ENCODE data around the gene CACNA1E.

The CACNA1E gene

DNA sequence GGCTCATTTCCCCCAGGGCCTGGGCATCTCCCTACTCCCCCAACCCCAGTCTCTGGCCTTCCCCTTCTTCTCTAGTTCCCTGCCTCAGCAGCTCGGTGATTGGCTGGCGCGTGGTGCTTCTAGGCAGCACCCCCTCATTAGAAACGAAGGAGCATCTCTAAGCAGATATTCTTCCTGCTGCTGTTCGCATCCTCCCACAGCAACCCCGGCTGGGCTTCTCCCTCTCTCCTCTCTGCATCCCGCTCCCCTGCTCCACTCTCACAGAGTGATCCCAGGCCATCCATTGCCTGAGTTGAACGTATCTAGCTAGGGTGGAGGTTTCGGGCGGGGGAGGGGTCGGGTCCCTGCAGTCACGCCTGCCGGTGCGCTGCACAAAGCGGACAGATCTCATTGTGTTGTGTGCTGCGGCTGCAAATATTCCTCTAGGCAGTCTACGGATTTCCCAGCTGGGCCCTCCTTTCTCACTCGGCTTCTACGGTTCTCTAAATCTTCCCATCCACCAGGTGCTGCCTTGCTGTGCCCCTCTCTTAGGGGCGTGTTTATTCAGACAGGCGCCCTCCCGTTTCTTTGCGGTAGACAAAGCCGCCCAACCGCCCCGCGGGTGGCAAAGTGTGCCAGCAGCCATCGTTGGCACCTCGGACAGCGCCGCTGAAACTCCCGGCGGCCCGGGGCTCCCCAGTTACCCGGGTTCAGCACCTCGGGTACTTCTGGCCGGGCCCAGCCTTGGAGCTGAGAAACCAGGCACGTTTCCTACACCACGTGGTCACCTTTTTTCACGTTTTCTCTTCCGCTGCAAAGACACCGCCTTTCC is 2.2 kb downstream of the CACNA1E start:
- no peak for DNase-seq

DNA sequence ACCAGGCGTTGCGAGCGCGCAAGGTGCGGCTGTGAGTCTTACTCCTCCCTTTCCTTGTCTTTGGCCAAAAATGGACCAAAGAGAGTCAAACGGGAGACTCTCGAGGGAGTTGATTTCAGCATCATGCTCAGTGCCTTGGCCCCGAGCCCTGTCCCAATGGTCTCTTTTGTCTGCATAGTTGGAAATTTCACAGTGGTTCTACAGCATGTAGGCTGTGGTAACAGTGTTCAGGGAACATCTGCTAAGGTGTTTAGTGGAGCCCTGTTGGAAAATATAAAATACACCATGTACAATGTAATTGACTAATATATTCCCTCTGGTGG is 2.7 kb downstream of the CACNA1E start:
- DNase-seq, result no peak

DNA sequence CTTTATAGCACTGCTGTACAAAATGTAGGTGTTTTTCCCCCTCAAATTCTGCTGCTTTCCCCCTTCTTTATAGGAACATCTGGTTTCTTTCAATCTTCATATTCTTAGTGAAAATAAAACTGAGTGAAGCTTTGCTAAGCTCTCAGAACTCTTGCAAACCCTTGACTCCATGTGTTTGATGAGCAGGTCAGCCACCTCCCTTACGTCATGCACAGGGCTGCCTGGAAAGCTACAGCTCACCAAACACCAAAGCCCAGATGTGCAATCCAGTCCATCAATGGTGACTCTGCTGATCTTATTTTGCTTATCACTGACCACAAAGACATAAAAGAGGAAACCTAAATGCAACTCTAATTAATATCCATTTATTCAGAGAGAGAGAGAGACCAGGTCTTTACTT is 5.5 kb downstream of the CACNA1E start:
- no peak for DNase-seq

DNA sequence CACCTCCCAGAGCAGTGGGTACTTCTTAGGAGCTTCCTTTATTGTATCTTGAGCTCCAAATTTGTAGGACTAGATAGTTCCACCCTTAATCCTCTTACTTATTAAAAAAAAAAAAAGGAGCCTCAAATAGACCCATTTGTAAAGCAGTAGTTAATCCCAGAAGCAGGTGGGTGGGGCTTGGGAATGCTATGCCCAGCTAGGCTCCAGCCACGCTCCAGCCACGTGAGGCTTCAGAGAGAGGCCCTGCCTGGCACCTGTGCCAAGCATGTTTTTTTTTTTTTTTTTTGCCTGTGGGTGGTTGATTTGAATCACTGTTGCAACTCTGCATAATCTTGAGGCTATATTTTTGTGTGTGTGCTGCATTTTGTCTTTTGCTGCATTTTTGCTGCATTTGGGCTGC is 7.0 kb downstream of the CACNA1E start:
- DNase-seq, result no peak

DNA sequence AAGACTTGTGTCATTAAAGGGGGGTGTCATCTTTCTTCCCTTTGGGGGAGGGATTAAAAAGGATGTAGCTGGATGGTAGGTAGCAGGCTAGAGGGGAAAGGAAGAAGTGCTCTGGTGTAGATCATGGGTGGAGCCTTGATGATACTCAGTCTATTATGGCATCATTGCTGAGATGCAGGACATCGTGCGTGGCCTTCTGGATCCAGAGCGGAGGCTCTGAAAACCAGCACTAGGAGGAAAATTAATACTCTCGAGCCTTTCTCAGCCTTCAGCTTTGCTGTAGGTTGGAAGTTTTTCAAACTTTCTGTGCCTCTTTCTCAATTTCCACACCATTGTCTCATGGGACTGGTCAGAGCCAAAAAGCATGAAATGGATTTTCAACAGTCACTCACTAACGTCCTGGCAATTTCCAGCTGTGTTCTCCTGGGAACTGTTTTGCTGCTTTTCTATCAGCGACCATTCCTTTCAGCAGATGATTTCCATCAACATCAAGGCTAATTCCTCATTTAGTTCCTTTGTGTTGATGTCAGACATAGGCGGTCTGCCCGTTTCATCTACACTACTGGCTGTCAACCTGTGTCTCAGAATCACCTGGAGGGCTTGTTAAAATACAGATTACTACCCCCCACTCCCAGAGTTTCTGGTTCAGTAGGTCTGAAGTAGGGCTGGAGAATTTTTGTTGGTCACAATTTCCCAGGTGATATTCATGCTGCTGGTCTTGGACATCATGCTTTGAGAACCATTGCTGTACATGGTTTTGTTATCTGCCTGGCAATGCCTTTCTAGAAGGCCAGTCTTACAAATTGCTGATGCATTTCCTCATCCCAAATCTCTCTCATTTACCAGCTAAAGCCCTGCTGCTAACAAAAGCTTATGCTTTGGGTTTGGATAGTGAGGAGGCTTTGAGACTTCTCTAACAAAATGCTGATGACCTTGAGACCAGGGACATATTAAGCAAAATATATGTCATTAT is 7.7 kb downstream of the CACNA1E start:
- DNase-seq, result no peak

DNA sequence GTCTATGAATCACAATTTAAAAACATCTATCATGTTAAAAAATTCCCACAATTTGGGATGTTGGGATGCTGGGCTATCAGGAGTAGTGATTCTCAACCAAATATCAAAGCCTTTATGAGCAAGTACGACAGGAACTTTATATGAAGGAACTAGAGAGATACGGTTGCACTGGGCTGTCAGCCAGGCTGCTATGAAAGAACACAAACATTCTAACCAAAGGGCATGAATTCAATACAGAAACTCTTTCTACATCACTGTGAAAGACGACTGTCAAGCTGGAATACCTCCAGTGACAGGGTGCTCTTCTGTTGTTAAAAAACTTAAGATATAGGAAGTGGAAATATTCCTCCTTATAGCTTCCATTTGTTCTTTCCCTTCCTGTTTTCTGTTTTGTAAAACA is 9.8 kb downstream of the CACNA1E start:
- DNase-seq, result no peak

DNA sequence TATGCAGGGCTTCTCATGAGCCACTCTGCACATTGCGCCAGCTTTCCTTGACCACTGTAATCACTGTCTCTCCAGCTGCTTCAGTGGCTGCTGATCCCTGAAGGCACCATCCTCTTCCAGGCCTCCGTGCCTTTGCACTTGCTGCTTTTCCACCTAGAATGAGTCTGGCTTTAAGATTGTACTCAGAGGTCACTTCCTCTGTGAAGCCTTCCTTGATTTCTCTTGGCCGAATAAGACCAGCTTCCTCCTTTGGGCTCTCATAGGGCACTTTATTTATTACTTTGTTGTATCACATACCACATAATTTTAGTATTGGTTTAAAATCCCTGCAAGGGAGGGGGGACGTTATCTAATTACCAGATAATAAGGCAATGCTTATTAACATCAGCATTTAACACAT is 10.6 kb downstream of the CACNA1E start:
- DNase-seq, result no peak

DNA sequence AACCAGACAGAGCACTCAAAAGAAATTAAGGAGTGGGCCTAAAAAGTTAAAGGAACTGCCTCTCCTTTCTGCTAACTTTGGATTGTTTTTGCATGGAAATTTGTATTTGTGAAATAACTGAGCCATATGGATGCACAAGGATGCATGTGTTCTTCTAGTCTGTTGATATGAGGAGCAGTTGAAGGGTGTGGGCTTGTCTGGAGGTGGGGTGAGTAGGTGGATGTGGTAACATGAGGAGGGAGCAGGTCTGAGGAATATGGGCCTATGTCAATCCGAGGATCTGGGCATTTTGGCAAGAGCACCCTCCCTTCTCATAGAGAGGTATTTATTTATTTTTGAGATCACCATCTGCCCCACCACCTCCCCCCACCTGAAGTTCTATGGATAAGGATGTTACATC is 13.4 kb downstream of the CACNA1E start:
- no peak for DNase-seq

DNA sequence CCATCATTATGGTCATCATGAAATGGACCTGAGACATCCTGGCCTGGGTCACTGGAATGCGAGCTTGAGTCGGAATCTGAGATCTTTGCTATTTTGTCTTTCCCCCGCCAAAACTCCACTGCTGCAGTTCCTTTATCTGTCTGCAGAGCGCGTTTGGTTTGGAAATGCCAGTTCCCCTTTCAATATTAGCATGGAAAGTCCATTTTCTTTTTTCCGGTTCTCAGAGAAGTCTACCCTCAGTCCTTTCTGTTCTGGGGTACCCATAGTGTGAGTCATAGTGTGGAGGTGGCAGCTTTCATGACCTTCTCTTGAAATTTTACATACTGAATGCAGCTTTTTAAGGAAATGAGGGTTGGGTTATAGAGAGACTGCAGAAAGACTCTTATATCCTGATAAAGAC is 14.6 kb downstream of the CACNA1E start:
- no peak for DNase-seq

DNA sequence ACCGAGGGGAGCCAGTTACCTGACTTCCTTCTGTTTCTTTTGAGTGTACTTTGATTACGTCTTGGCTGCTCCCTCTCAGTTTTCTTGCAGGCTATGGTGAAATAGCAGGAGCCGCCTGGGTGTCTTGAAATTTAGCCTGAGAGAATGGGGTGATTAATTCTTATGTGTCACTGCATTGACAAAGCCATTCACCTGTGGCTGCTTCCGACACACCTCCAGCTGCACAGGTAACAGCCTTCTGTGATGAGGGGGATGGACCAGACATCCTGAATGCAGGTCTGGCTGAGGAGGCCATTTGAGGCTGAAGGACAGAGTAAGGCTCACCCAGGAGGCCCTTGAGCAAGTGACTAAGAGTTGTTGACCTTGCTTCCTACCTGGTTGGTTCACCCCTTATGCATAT is 16.5 kb downstream of the CACNA1E start:
- no peak for DNase-seq

DNA sequence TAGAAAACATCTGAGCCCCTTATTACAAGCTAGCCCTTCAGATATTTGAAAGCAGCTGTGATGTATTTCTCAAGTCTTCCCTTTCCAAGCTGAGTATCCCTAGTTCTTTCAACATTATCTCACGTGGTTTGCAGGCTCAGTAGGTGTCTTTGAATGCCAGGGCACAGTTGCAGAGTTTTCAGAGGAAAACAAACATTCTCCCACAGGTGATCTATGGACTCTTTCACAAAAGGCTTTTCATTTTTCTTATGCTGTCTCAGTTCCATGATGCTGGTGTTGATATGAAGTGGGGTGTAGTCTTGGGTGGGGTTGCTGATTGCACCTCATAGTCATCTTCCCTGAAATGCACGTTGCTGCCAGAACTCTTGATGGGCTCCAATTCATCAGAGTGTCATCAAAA is 17.3 kb downstream of the CACNA1E start:
- no peak for DNase-seq

DNA sequence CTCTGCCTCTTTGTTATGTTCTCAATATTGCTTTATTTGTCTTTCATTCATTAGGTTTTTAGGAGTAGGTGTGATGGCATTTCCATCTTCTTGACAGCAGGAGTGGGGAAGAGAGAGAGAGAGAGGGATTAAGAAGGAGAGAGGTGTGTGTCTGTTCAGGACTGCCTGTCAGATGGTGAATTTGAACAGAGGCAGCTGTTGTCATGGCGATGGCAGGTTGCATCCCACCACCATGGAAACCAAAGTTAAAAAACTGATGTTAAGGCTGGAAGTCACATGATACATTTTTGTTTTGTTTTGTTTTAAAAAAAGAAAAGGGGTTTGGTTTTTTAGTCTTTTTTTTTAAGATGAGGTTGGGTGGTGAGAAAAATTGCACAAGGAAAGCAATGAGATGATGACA is 18.3 kb downstream of the CACNA1E start:
- DNase-seq, result no peak

DNA sequence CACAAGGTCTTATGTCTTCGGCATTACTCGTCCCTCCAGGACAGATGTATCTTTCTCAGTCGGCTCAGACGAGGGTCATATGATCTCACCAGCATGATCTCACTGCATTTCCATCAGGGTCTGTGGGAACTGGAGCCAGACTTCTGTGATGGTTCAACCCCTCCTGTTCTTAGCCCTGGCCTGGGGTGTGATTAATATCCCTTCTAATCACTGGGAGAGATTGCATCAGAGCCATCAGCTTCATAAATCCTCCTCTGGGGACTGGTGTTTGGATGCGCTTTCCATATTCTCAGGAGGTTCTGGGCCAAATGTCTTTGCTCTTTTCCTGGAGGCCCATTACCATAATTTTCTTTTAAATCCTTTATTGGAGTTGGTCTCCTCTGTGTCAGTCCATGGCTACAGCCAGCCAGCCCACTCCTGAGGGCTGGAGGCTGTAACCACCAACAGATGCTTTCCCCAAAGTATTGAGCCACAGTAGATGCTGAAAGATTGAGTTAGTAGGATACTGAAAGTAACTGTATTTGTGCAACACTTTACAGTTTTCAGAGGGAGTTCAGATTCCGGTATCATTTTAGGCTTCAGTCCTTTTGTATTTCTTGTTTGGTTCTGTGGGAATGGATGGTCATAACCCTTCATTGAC is 20.0 kb downstream of the CACNA1E start:
- no peak for DNase-seq

DNA sequence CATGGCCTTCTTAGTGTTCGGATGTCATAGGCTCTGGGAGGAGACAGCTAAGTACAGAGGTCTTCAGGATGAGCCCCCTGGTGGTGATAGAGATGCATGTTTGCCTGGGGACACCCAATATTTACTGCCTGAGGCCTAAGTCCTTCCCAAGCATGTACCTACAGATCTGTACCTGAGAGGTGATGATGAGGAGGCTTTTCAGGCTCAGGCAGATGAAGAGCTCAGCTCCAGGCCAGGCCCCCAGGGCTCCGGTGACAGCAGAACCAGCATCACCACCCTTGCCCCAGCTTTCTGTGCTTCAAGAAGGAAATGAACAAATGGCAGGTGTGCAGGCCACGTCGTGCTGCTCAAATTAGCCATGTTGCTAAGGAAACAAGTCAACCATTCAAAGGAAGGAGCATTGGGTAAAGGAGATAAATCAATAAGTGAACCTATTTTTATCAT is 21.1 kb downstream of the CACNA1E start:
- DNase-seq, result no peak

DNA sequence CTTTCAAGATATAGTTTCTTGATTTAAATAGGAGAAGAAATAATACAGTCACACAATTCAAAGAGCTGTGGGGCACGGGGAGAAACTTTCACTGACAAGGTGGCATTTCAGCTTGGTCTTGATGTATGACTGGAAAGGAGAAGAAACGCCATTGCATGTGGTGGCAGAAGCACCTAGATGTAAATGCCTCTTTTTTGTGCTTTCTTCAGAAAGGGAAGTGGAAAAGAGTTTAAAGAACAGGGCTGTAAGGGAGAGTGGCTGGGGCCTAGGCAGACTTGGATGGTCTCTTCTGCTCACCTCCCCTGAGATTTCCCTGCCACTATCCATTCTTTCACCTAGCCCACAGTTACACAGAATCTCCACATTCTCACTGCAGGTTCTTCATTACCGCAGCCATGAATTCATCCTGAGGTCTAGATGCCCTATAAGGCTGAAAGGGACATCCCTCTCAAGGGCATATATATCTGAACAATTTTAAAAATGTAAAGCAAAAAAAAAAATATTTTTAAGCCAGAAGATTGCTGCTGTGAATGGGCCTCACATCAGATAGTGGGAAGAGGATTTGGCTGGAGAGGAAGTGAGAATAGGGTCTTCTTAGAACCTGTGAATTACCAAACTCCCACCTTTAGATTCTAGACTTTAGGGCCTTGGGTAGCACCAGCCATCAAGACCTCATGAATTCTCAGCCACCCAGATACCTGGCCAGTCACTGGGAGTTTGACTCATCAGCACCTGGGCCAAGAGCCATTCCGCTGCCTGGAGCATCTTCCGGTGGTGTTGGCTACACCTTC is 23.4 kb downstream of the CACNA1E start:
- DNase-seq, result no peak

DNA sequence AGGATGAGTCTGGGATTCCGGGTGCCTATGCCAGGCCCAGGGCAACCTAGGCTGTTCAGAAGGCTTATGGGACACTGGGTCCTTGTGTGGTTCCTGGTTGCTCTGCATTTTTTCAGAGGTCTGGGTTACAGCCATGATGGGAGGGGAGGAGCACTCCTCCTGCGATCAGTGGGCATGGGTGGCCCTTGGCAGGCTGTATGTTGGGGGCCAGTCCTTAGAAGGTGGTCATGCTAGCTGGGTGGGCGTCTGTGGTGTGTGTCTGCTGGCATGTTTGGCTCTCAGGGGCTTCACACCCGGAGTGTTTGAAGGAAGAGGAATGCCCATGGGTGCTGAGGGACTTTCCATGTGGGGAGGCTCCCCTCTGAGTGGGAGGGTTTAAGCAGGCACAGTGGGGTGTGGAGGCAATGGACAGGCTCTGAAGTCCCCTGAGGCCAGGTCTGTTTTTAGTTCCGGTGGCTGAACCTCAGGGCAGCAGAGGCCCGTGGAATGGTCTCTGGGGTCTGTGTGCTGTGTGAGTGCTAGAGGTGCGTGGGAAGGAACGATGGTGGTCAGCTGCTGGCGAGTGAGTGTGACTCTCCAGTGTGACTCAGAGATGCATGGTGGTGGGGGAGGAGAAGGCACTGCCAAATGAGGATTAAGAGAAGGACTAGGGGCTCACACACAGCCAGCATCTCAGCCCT is 25.3 kb downstream of the CACNA1E start:
- no peak for DNase-seq

DNA sequence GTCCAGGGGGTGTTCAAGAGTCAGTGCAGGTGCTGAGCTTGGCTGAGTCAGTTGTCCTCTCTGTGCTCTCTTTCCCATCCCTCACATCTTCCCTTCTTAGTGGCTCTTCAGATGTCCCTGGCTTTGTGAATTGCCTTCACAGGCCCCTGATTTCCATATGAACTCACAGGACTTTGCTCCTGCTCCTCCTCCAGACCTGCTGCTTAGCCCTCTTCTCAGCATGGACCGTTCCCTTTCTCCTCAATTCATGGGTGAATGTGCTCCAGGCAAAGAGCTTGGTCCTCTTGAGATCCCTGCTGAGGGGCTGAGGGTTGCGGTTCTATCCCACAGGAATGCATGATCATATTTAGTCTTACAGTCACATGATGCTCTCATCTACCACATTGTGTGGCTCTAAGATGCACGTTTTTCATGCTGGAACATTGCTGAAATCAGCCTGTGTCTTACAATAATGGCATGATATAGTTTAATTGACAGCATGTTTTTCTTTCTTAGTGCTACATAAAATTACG is 30.5 kb downstream of the CACNA1E start:
- DNase-seq, result no peak

DNA sequence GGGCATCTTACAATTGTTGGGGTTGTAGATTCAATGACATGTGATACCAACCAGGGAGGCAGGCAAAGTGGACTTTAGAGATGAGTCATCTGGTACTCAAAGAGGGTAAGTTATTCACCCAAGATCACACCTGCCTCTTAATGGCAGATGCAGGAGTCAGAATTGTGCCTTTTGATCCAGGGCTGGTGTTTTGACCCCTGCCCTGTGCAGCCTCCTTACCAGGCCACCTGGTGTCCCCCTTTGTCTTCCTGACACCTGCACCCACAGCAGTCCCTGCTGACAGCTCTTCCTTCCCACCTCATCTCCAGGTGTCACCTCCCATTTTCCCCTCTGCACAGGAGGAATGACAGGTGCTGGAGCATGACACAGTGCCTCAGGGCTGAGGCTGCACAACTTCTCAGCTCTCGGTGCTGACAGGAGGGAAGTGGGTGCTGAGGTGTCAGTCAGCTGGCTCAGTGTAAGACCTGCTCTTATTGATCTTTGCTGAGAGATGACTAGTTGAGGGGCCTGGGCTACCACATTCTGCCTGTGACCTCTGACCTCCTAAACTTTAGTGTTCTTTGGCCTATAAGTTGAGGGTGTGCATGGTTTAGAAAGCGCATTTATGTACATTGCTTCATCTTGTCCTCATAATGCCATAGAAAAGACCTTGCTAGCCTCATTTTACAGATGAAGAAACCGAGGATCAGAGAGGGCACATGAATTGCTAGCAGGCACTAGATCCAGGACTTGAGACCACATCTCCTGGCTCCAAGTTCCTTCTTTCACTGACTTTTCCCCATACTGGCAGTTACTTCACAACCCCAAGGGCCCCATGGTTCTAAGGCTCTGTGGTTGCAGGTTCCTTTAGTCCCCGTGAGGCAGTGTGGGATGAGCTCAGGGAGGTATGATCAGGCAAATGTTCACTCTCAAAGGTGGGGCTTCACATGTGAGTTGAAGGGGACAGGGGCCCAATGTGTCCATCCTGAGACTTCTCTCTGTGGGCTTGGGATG is 31.3 kb downstream of the CACNA1E start:
- no peak for DNase-seq

DNA sequence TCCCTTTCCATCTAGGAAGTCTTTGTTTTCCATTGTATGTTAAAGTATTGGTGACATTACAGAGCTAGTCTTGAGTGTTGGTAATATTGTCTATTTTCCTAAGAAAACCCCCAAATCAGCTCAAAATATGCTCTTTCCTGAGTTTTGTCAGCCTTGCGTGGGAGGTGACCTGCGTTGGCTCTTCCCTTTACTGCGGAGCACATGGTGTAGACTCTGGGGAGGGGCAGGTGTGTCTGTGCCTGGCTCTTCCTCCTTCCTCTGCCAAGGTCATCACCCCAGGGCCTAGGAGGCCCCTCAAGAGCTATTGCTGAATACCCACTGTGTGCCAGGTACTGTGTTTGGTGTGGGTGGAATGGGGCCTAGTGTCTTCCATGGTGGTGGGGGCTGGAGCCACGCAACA is 33.4 kb downstream of the CACNA1E start:
- no peak for DNase-seq

DNA sequence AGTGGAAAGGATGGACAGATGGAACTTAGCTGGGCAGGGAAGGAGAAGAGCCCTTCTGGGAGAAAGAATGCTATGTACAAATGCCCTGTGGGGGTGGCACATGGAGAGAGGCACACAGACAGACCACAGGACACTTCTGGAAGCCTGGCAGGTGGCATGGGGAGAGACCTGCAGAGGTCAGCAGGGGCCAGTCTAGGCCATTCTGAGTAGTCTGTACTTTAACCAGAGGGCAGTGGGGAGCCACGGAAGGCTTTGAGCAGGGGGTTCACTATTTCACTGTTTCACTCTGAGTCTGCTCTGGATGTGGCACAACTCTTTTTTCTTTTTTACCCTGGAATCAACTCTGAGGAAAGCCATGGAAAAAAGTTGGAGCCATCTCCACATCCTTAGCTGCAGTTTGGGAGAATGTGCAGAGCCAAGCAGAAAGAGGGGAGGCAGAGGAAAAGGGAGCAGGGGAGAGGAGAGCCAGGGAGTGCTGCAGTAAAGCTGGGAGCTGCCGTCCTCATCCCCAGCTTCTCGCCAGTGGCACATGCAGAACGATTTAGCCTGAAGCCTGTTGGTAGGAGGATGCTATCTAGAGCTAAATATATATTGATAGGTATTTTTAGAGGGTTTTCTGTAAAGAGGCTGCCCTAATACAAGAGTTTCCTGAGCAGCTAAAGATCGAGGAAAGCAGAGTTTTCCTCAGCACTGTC is 34.0 kb downstream of the CACNA1E start:
- DNase-seq, result no peak
